Measurements from ENCODE around the gene PER1. TPM values are rescaled to one million over a fixed set of nuclear protein-coding genes. Genes with fewer than 3 reads are reported as not detected.

The PER1 gene
- total and polyA plus RNA-seq, 2 of the 13 experiments (the other 11 are each of a cell fraction or from before 2014, with no cell fraction given): 2.6 to 3.6 TPM

GRCh38 chr17:8185582-8186445 lies 33.6 kb upstream of the PER1 start (continued):
- TF ChIP-seq ZFAT (CRISPR knock-in tag; conservative IDR thresholded peaks at IDR 0.05): no peak
- no peak; the same call in 1 of the 2 replicates for TF ChIP-seq ZNF281 (CRISPR knock-in tag; IDR thresholded peaks at IDR 0.05; ENCODE audit: borderline replicate concordance)
- TF ChIP-seq, protein P1, sequence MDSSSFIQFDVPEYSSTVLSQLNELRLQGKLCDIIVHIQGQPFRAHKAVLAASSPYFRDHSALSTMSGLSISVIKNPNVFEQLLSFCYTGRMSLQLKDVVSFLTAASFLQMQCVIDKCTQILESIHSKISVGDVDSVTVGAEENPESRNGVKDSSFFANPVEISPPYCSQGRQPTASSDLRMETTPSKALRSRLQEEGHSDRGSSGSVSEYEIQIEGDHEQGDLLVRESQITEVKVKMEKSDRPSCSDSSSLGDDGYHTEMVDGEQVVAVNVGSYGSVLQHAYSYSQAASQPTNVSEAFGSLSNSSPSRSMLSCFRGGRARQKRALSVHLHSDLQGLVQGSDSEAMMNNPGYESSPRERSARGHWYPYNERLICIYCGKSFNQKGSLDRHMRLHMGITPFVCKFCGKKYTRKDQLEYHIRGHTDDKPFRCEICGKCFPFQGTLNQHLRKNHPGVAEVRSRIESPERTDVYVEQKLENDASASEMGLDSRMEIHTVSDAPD (CRISPR knock-in tag; IDR thresholded peaks at IDR 0.05): no peak
- no peak for TF ChIP-seq RNF2 (conservative IDR thresholded peaks at IDR 0.05; ENCODE audit: low read depth)
- peak; percentile 96 for TF ChIP-seq MAF1 (CRISPR knock-in tag; IDR thresholded peaks at IDR 0.05; ENCODE audit: borderline replicate concordance)
- TF ChIP-seq ZNF552 (CRISPR knock-in tag; IDR thresholded peaks at IDR 0.05; ENCODE audit: borderline replicate concordance): no peak
- no peak for TF ChIP-seq ZNF670 (CRISPR knock-in tag; IDR thresholded peaks at IDR 0.05; ENCODE audit: borderline replicate concordance)
- TF ChIP-seq MXD3 (CRISPR knock-in tag; IDR thresholded peaks at IDR 0.05): 0 out of 2 replicates have a peak, but pooled peaks have one; percentile 53
- no peak for TF ChIP-seq ZNF20 (CRISPR knock-in tag; IDR thresholded peaks at IDR 0.05)
- TF ChIP-seq HNF1A (IDR thresholded peaks at IDR 0.05; ENCODE audit: low read depth): no peak
- TF ChIP-seq HNF1A (CRISPR knock-in tag; IDR thresholded peaks at IDR 0.05; ENCODE audit: borderline replicate concordance): peak; percentile 48; the same call in 1 of the 2 replicates
- no peak for TF ChIP-seq GPN1 (CRISPR knock-in tag; IDR thresholded peaks at IDR 0.05; ENCODE audit: borderline replicate concordance)
- no peak for TF ChIP-seq ELF4 (CRISPR knock-in tag; IDR thresholded peaks at IDR 0.05; ENCODE audit: borderline replicate concordance)
- TF ChIP-seq JDP2 (CRISPR knock-in tag; IDR thresholded peaks at IDR 0.05; ENCODE audit: borderline replicate concordance): no peak
- TF ChIP-seq MAFK (conservative IDR thresholded peaks at IDR 0.05 in 1 of 2, IDR thresholded peaks at IDR 0.05 in 1 of 2; ENCODE audit: low read length in 2 of 2): no peak
- no peak for TF ChIP-seq U2AF2 (IDR thresholded peaks at IDR 0.05; ENCODE audit: low read depth, low read length)
- TF ChIP-seq ZFP1 (CRISPR knock-in tag; IDR thresholded peaks at IDR 0.05): no peak
- no peak for TF ChIP-seq ATAD3A (CRISPR knock-in tag; IDR thresholded peaks at IDR 0.05)
- TF ChIP-seq ZNF614 (CRISPR knock-in tag; IDR thresholded peaks at IDR 0.05; ENCODE audit: borderline replicate concordance): no peak

All from HepG2 (cell line).